H1 (cell line): ENCODE data around the gene SERPINB12. TPM values are rescaled to one million over a fixed set of nuclear protein-coding genes. Genes with fewer than 3 reads are reported as not detected.

ENCODE experiments used
- CTCF ChIP-seq, 3 experiments: IDR thresholded peaks; 1 replicate in 2 of 3; 2 replicates in 1 of 3; pipeline versions ENCODE4 v1.5.1 to v1.6.1; 2011; ENCODE audit warnings: low read length in 3 of 3, mild to moderate bottlenecking in 3 of 3, inconsistent platforms in 2 of 3, low read depth in 1 of 3, moderate library complexity in 1 of 3; ENCODE audit not compliant: insufficient read depth in 1 of 3; ENCODE audit errors: control extremely low read depth in 1 of 3
- E2F6 ChIP-seq: IDR thresholded peaks from 2 replicates; pipeline ENCODE4 v1.6.1; 2012; ENCODE audit warnings: inconsistent platforms
- EGR1 ChIP-seq: IDR thresholded peaks from 2 replicates; pipeline ENCODE4 v1.6.1; 2011; ENCODE audit warnings: low read depth, low read length, borderline replicate concordance
- RBBP5 ChIP-seq: IDR thresholded peaks from 2 replicates; pipeline ENCODE4 v1.7.1; 2012; ENCODE audit warnings: low read depth, mild to moderate bottlenecking, inconsistent platforms, low read length, moderate library complexity, borderline replicate concordance
- SAP30 ChIP-seq: fragments of 300-600 bp; sonication (generic); IDR thresholded peaks from 2 replicates; pipeline ENCODE4 v1.7.1; 2012; ENCODE audit warnings: low read length, moderate library complexity, mild to moderate bottlenecking, inconsistent platforms; ENCODE audit not compliant: insufficient read depth, insufficient replicate concordance
- polyA plus RNA-seq, 7 experiments: library from polyadenylated mRNA; depleted of rRNA in 3 of 7; stranded (reverse) in 5 of 7; unstranded in 2 of 7; fragments of >200 nt in 5 of 7; fragments of 200-250 nt in 2 of 7; gene quantifications; 1 replicate in 5 of 7; 2 replicates in 1 of 7; 4 replicates in 1 of 7; pipeline versions ENCODE4 v1.2.1 to v1.2.3, GENCODE V29; 2011 to 2013; ENCODE audit warnings: missing spikeins in 2 of 7, mixed read lengths in 2 of 7
- total RNA-seq: library from RNA; stranded (reverse); fragmentation: NEBNext Ultra II Directional; extraction: Animal tissue kit (Norgen Biotek cat#: 25700); gene quantifications from 2 replicates; pipeline ENCODE4 v1.2.1, GENCODE V29; 2021

Gene SERPINB12
- total and polyA plus RNA-seq, 2 of the 8 experiments (the other 6 are each of a cell fraction or from before 2014, with no cell fraction given), result not detected

GRCh38 chr18:63550068-63550467, 7.9 kb downstream of the SERPINB12 start (continued):
- no peak for TF ChIP-seq CTCF (IDR thresholded peaks at IDR 0.05; ENCODE audit: control extremely low read depth in 1 of 3, insufficient read depth in 1 of 3, low read depth in 1 of 3, low read length in 3 of 3)
- TF ChIP-seq RBBP5, result no peak
- TF ChIP-seq EGR1, result no peak
- no peak for TF ChIP-seq E2F6
- TF ChIP-seq SAP30, result no peak
